NT2/D1 (cell line): ENCODE results near the gene MCUR1.

ENCODE experiments used
- DNase-seq: peaks from one replicate; pipeline ENCODE4 v3.0.0-alpha.2; 2011; ENCODE audit warnings: low read depth, low spot score
- H3K27me3 ChIP-seq: 2 replicates; pipeline ENCODE4 v1.6.0; 2011; ENCODE audit warnings: mild to moderate bottlenecking; ENCODE audit not compliant: insufficient read length, insufficient read depth
- H3K36me3 ChIP-seq: 2 replicates; pipeline ENCODE4 v1.6.1; 2011; ENCODE audit warnings: mild to moderate bottlenecking, low read length, mixed read lengths; ENCODE audit not compliant: insufficient read depth, insufficient read length
- H3K4me1 ChIP-seq: 2 replicates; pipeline ENCODE4 v1.5.1; 2011; ENCODE audit not compliant: insufficient read depth, insufficient read length
- H3K4me3 ChIP-seq: 2 replicates; pipeline ENCODE4 v1.5.1; 2011; ENCODE audit warnings: low read depth; ENCODE audit not compliant: insufficient read length
- H3K9ac ChIP-seq: 2 replicates; pipeline ENCODE4 v1.6.0; 2011; ENCODE audit warnings: low read depth; ENCODE audit not compliant: insufficient read length
- H3K9me3 ChIP-seq: 2 replicates; pipeline ENCODE4 v1.5.1; 2011; ENCODE audit warnings: mild to moderate bottlenecking, low read length; ENCODE audit not compliant: insufficient read depth
- SUZ12 ChIP-seq: IDR thresholded peaks from 2 replicates; pipeline ENCODE4 v1.6.1; 2011; ENCODE audit not compliant: insufficient read length, insufficient read depth; ENCODE audit errors: extremely low read depth
- YY1 ChIP-seq: IDR thresholded peaks from 2 replicates; pipeline ENCODE4 v1.6.1; 2011; ENCODE audit not compliant: insufficient read length, insufficient read depth
- ZNF274 ChIP-seq: IDR thresholded peaks from 2 replicates; pipeline ENCODE4 v1.6.1; 2011; ENCODE audit warnings: mild to moderate bottlenecking, low read depth, low read length

MCUR1 gene

GRCh38 chr6:13810688-13811446 is 3.5 kb downstream of the MCUR1 start:
- Histone ChIP-seq H3K9me3 (no peaks in the 10 kb centered on the region), H3K4me3 (no peak overlapping the region), H3K9ac (no peak overlapping the region), H3K36me3 (peaks cover 33% of the 10 kb centered on the region), H3K4me1 (no peaks in the 10 kb centered on the region), H3K27me3 (no peaks in the 10 kb centered on the region)
- no peak for DNase-seq
- no peak for TF ChIP-seq SUZ12
- TF ChIP-seq ZNF274 = no peak
- no peak for TF ChIP-seq YY1

- Histone ChIP-seq H3K9ac (no peak overlapping the region), H3K4me3 (no peak overlapping the region), H3K4me1 (no peaks in the 10 kb centered on the region), H3K36me3 (peaks cover 45% of the 10 kb centered on the region), H3K9me3 (no peaks in the 10 kb centered on the region), H3K27me3 (no peaks in the 10 kb centered on the region)
- no peak for TF ChIP-seq SUZ12
- no peak for TF ChIP-seq YY1
- TF ChIP-seq ZNF274 = no peak
- DNase-seq = no peak
Measured at GRCh38 chr6:13808801-13809200, 5.6 kb downstream of the MCUR1 start.

- Histone ChIP-seq H3K4me1 (no peaks in the 10 kb centered on the region), H3K9ac (no peak overlapping the region), H3K4me3 (no peak overlapping the region), H3K36me3 (peaks cover 49% of the 10 kb centered on the region), H3K9me3 (no peaks in the 10 kb centered on the region), H3K27me3 (no peaks in the 10 kb centered on the region)
- no peak for DNase-seq
- TF ChIP-seq ZNF274 = no peak
- TF ChIP-seq SUZ12 = no peak
- TF ChIP-seq YY1 = no peak
Measured at GRCh38 chr6:13807696-13808095, 6.7 kb downstream of the MCUR1 start.

- TF ChIP-seq ZNF274 (no peak), YY1 (no peak), SUZ12 (no peak)
- H3K9me3 ChIP-seq = no peaks in the 10 kb centered on the region
- DNase-seq = no peak
- no peaks in the 10 kb centered on the region for H3K27me3 ChIP-seq
- H3K36me3 ChIP-seq = peaks cover 55% of the 10 kb centered on the region
- no peak overlapping the region for H3K9ac ChIP-seq
- H3K4me3 ChIP-seq = no peak overlapping the region
- H3K4me1 ChIP-seq = no peaks in the 10 kb centered on the region
Measured at GRCh38 chr6:13803581-13803980, 10.8 kb downstream of the MCUR1 start.

- no peak for DNase-seq
- H3K36me3 ChIP-seq = peaks cover 49% of the 10 kb centered on the region
- no peak overlapping the region for H3K9ac ChIP-seq
- H3K4me3 ChIP-seq = no peak overlapping the region
- TF ChIP-seq SUZ12 (no peak), ZNF274 (no peak), YY1 (no peak)
- H3K27me3 ChIP-seq = no peaks in the 10 kb centered on the region
- H3K9me3 ChIP-seq = no peaks in the 10 kb centered on the region
- no peaks in the 10 kb centered on the region for H3K4me1 ChIP-seq
Measured at GRCh38 chr6:13800615-13801014, 13.7 kb downstream of the MCUR1 start.

GRCh38 chr6:13796781-13797180 is 17.6 kb downstream of the MCUR1 start:
- Histone ChIP-seq H3K27me3 (no peaks in the 10 kb centered on the region), H3K9ac (no peak overlapping the region), H3K36me3 (peaks cover 49% of the 10 kb centered on the region), H3K4me3 (no peak overlapping the region), H3K9me3 (no peaks in the 10 kb centered on the region), H3K4me1 (no peaks in the 10 kb centered on the region)
- no peak for TF ChIP-seq ZNF274
- no peak for TF ChIP-seq SUZ12
- no peak for TF ChIP-seq YY1
- DNase-seq = no peak

- Histone ChIP-seq H3K4me1 (no peaks in the 10 kb centered on the region), H3K27me3 (no peaks in the 10 kb centered on the region), H3K9ac (no peak overlapping the region), H3K4me3 (no peak overlapping the region), H3K36me3 (peaks cover 51% of the 10 kb centered on the region), H3K9me3 (no peaks in the 10 kb centered on the region)
- peak; percentile 51 for DNase-seq
- TF ChIP-seq ZNF274 (no peak), YY1 (no peak), SUZ12 (no peak)
Measured at GRCh38 chr6:13795041-13795750, 19.2 kb downstream of the MCUR1 start.
